ENCODE data around the gene CHMP2A.

The CHMP2A gene

GRCh38 chr19:58575183-58576041 is 20.5 kb upstream of the CHMP2A start:
- peak overlapping the region; percentile 79 for H2AFZ ChIP-seq
- H3K4me2 ChIP-seq (ENCODE audit: low read length): peak overlapping the region; percentile 90
- H3K9ac ChIP-seq: peak overlapping the region; percentile 13
- H3K27ac ChIP-seq: peak overlapping the region; percentile 99
- H3K36me3 ChIP-seq (ENCODE audit: control insufficient read depth, insufficient read depth, low read length): no peaks in the 10 kb centered on the region
- no peaks in the 10 kb centered on the region for H3K27me3 ChIP-seq (ENCODE audit: control insufficient read depth, insufficient read depth, low read length)
- peaks cover 8% of the 10 kb centered on the region for H3K4me1 ChIP-seq
- peaks cover 11% of the 10 kb centered on the region for H3K79me2 ChIP-seq
- TF ChIP-seq CTCF (IDR thresholded peaks at IDR 0.05): peak; percentile 18
- no peaks in the 10 kb centered on the region for H3K9me3 ChIP-seq (ENCODE audit: control insufficient read depth, low read length)
- peak overlapping the region; percentile 91 for H3K4me3 ChIP-seq (ENCODE audit: low read depth, low read length)

GRCh38 chr19:58573658-58574164 is 18.8 kb upstream of the CHMP2A start:
- no peaks in the 10 kb centered on the region for H3K9me3 ChIP-seq (ENCODE audit: control insufficient read depth, low read length)
- no peak overlapping the region for H3K9ac ChIP-seq
- H3K27me3 ChIP-seq (ENCODE audit: control insufficient read depth, insufficient read depth, low read length): no peaks in the 10 kb centered on the region
- peak overlapping the region; percentile 66 for H3K4me2 ChIP-seq (ENCODE audit: low read length)
- H3K4me3 ChIP-seq (ENCODE audit: low read depth, low read length): peak overlapping the region; percentile 87
- peaks cover 8% of the 10 kb centered on the region for H3K4me1 ChIP-seq
- H3K27ac ChIP-seq: peak overlapping the region; percentile 99
- H3K79me2 ChIP-seq: peaks cover 8% of the 10 kb centered on the region
- H3K36me3 ChIP-seq (ENCODE audit: control insufficient read depth, insufficient read depth, low read length): no peaks in the 10 kb centered on the region
- peak; percentile 1 for TF ChIP-seq CTCF (IDR thresholded peaks at IDR 0.05)
- H2AFZ ChIP-seq: peak overlapping the region; percentile 76

- peaks cover 5% of the 10 kb centered on the region for H3K4me1 ChIP-seq
- no peaks in the 10 kb centered on the region for H3K36me3 ChIP-seq (ENCODE audit: control insufficient read depth, insufficient read depth, low read length)
- H3K4me2 ChIP-seq (ENCODE audit: low read length): peak within 1 kb of the TSS; percentile 66
- H3K27me3 ChIP-seq (ENCODE audit: control insufficient read depth, insufficient read depth, low read length): no peaks in the 10 kb centered on the region
- H3K27ac ChIP-seq: peak within 1 kb of the TSS; percentile 99
- peak within 1 kb of the TSS; percentile 76 for H2AFZ ChIP-seq
- peak within 1 kb of the TSS; percentile 87 for H3K4me3 ChIP-seq (ENCODE audit: low read depth, low read length)
- peak; percentile 16 for TF ChIP-seq CTCF (IDR thresholded peaks at IDR 0.05)
- peaks cover 3% of the 10 kb centered on the region for H3K79me2 ChIP-seq
- H3K9me3 ChIP-seq (ENCODE audit: control insufficient read depth, low read length): no peaks in the 10 kb centered on the region
- peak within 1 kb of the TSS; percentile 70 for H3K9ac ChIP-seq
Measured at GRCh38 chr19:58572818-58573657, 18.1 kb upstream of the CHMP2A start, which contains the start of gene MZF1. Gene MZF1 (minus strand): TSS chr19:58573335. CDS start chr19:58571389, 1,946 bp downstream.

DNA sequence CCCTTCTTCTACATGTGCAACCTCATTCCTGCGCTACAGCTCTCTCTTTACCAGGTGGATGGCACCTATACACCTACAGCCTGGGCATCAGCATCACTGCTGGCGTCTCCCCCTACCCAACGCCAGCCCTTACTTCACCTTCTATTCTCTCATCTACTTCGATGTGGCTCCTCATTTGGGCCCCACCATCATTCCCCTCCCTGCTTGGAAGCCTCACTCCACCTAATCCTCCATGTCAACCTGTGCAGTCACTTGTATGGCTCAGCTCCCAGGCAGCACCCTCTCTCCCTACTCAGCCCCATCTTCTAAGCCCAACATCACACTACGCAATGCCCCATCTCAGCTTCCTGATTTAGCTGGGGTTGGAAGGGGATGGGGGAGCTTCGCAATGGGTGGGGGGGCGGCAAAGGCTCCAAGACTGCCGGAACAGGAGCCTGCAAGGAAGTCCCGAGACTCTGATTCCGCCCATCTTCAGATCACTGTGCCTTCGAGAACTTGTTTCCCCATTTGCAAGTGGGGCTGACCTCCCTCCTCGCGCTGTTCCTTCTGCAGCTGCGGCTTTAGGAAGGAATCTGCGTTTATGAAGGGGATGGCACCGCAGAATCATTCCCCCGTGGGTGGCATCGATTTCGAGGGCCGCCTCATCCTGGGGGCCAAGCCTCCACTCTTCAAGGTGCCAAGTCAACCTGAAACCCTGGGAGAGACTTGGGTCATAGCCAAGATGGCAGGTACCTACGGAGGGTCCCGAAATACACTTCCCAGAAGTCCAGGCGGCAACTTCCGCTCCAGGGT is 17.3 kb upstream of the CHMP2A start:
- Histone ChIP-seq H3K79me2 (peaks cover 3% of the 10 kb centered on the region), H2AFZ (peak overlapping the region; percentile 76), H3K4me3 (ENCODE audit: low read depth, low read length) (peak overlapping the region; percentile 87), H3K27me3 (ENCODE audit: control insufficient read depth, insufficient read depth, low read length) (no peaks in the 10 kb centered on the region), H3K9ac (no peak overlapping the region), H3K36me3 (ENCODE audit: control insufficient read depth, insufficient read depth, low read length) (no peaks in the 10 kb centered on the region), H3K27ac (peak overlapping the region; percentile 99), H3K4me2 (ENCODE audit: low read length) (peak overlapping the region; percentile 66), H3K9me3 (ENCODE audit: control insufficient read depth, low read length) (no peaks in the 10 kb centered on the region), H3K4me1 (peaks cover 5% of the 10 kb centered on the region)
- no peak for TF ChIP-seq CTCF (IDR thresholded peaks at IDR 0.05)
